ENCODE measurements around the gene ABLIM1. TPM values are rescaled to one million over a fixed set of nuclear protein-coding genes. Genes with fewer than 3 reads are reported as not detected.

Gene ABLIM1
- total RNA-seq, 1 experiment from 2014 or later, result 34.0 TPM

DNA sequence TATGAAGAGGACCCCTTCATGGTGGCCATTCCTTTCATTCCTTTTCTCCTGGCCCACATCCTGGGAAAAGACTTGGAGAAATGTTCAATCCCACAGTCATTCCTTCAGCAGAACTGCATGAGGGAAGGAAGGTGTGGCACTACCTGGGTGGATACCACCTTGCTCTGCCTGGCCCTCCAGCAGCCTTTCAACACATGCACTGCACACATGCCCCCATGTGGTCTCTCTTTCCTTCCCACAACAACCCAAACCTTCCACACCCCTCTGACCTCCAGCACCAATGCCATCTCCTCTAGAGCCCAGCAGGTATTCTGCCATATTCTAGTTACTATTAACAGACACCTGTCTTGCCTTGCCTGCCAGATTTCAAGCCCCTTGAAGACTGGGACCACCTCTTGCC lies 213.3 kb downstream of the ABLIM1 start:
- Histone ChIP-seq H3K4me3 (ENCODE audit: low read depth, low read length, poor library complexity, severe bottlenecking) (no peak overlapping the region), H3K9me3 (ENCODE audit: low read depth, low read length, poor library complexity, severe bottlenecking) (no peaks in the 10 kb centered on the region), H3K36me3 (ENCODE audit: insufficient read depth, low read length, poor library complexity, severe bottlenecking) (no peaks in the 10 kb centered on the region), H3K27ac (ENCODE audit: low read depth, low read length, poor library complexity, severe bottlenecking) (no peak overlapping the region), H3K27me3 (replicated peaks; ENCODE audit: insufficient read depth, low read depth, low read length, poor library complexity) (no peaks in the 10 kb centered on the region), H3K4me1 (ENCODE audit: insufficient read depth, low read length, poor library complexity, severe bottlenecking) (no peaks in the 10 kb centered on the region)
- no TSS peak for BruUV-seq (replicated peaks)
- POLR2A ChIA-PET (ENCODE audit: low non-redundant PET), result no interaction called here
- no peak for DNase-seq (ENCODE audit: low spot score)
- TF ChIP-seq, protein P1, sequence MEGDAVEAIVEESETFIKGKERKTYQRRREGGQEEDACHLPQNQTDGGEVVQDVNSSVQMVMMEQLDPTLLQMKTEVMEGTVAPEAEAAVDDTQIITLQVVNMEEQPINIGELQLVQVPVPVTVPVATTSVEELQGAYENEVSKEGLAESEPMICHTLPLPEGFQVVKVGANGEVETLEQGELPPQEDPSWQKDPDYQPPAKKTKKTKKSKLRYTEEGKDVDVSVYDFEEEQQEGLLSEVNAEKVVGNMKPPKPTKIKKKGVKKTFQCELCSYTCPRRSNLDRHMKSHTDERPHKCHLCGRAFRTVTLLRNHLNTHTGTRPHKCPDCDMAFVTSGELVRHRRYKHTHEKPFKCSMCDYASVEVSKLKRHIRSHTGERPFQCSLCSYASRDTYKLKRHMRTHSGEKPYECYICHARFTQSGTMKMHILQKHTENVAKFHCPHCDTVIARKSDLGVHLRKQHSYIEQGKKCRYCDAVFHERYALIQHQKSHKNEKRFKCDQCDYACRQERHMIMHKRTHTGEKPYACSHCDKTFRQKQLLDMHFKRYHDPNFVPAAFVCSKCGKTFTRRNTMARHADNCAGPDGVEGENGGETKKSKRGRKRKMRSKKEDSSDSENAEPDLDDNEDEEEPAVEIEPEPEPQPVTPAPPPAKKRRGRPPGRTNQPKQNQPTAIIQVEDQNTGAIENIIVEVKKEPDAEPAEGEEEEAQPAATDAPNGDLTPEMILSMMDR (conservative IDR thresholded peaks at IDR 0.05; ENCODE audit: low read depth, low read length), result no peak
- TF ChIP-seq EZH2 (IDR thresholded peaks at IDR 0.05; ENCODE audit: borderline replicate concordance, low read depth, low read length, poor library complexity, severe bottlenecking), result no peak
- intact Hi-C loops (cut with micrococcal nuclease; ENCODE audit: unreplicated experiment), result no loop called here
- CTCF ChIA-PET, result no interaction called here

DNA sequence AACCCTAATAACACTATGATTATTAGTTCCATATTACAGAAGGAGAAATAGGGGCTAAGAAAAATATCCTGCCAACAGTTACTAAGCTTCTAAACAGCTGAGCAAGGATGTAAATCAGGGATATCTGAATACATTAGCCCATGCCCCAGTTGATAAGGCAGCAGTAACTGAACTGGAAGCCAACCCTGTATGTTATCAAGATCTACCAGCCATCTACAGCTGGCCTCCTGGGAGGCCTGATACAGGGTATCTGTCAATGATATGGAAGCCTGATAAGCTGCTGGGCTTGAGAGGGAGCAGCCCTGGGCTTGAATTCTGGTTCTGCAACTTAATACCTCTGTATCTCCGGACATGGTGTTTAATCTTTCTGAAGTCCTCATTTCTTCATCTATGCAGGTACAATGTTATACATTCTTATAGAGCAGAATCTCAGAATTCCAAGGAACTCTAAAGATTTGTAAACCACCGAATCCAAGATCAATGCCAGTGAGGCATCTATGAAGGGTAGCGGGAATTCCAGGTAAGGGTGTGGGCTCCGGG lies 215.9 kb downstream of the ABLIM1 start:
- no peak for DNase-seq (ENCODE audit: low spot score)
- TF ChIP-seq EZH2 (IDR thresholded peaks at IDR 0.05; ENCODE audit: borderline replicate concordance, low read depth, low read length, poor library complexity, severe bottlenecking), result no peak
- TF ChIP-seq, protein P1 (conservative IDR thresholded peaks at IDR 0.05; ENCODE audit: low read depth, low read length), result no peak
- intact Hi-C loops (cut with micrococcal nuclease; ENCODE audit: unreplicated experiment), result no loop called here
- BruUV-seq (replicated peaks), result no TSS peak
- ChIA-PET CTCF (no interaction called here), POLR2A (ENCODE audit: low non-redundant PET) (no interaction called here)
- H3K36me3 ChIP-seq (ENCODE audit: insufficient read depth, low read length, poor library complexity, severe bottlenecking), result no peaks in the 10 kb centered on the region
- H3K4me3 ChIP-seq (ENCODE audit: low read depth, low read length, poor library complexity, severe bottlenecking), result no peak overlapping the region
- no peaks in the 10 kb centered on the region for H3K4me1 ChIP-seq (ENCODE audit: insufficient read depth, low read length, poor library complexity, severe bottlenecking)
- H3K9me3 ChIP-seq (ENCODE audit: low read depth, low read length, poor library complexity, severe bottlenecking), result no peaks in the 10 kb centered on the region
- H3K27ac ChIP-seq (ENCODE audit: low read depth, low read length, poor library complexity, severe bottlenecking), result no peak overlapping the region
- H3K27me3 ChIP-seq (replicated peaks; ENCODE audit: insufficient read depth, low read depth, low read length, poor library complexity), result no peaks in the 10 kb centered on the region

DNA sequence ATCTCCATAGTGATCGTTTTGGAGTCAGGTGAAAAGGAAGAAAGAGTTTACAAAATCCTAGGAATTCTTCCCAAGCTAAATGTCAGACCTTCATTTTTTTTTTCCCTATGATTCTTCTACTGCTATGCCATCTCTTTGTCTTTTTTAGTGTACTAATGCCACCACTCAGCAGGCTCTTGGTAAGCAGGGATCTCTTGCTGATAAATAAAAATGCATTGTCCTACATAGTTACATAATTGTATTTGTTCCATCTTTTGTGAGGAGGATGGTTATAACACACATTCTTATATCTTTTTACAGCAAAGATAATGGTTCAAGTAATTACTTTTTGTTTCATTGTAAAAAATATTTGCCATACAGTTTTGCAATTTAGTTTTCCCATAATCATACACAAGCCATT lies 217.0 kb downstream of the ABLIM1 start:
- DNase-seq (ENCODE audit: low spot score), result no peak
- no peaks in the 10 kb centered on the region for H3K27me3 ChIP-seq (replicated peaks; ENCODE audit: insufficient read depth, low read depth, low read length, poor library complexity)
- no peak overlapping the region for H3K27ac ChIP-seq (ENCODE audit: low read depth, low read length, poor library complexity, severe bottlenecking)
- intact Hi-C loops (cut with micrococcal nuclease; ENCODE audit: unreplicated experiment), result no loop called here
- no peaks in the 10 kb centered on the region for H3K9me3 ChIP-seq (ENCODE audit: low read depth, low read length, poor library complexity, severe bottlenecking)
- CTCF ChIA-PET, result no interaction called here
- H3K36me3 ChIP-seq (ENCODE audit: insufficient read depth, low read length, poor library complexity, severe bottlenecking), result no peaks in the 10 kb centered on the region
- TF ChIP-seq EZH2 (IDR thresholded peaks at IDR 0.05; ENCODE audit: borderline replicate concordance, low read depth, low read length, poor library complexity, severe bottlenecking), result no peak
- TF ChIP-seq, protein P1 (conservative IDR thresholded peaks at IDR 0.05; ENCODE audit: low read depth, low read length), result no peak
- POLR2A ChIA-PET (ENCODE audit: low non-redundant PET), result no interaction called here
- H3K4me1 ChIP-seq (ENCODE audit: insufficient read depth, low read length, poor library complexity, severe bottlenecking), result no peaks in the 10 kb centered on the region
- H3K4me3 ChIP-seq (ENCODE audit: low read depth, low read length, poor library complexity, severe bottlenecking), result no peak overlapping the region
- no TSS peak for BruUV-seq (replicated peaks)
